GM23338 (cell line): ENCODE results near the gene ABCC1.

Experiments used
- CREB1 ChIP-seq: fragments of 250-450 bp; sonication (Bioruptor Pico); IDR thresholded peaks from 2 replicates; pipeline ENCODE4 v1.5.0; 2020; ENCODE audit warnings: low read depth, mild to moderate bottlenecking, moderate library complexity
- CTCF ChIP-seq, 2 experiments: fragments of 200-600 bp in 1 of 2; sonication (generic) in 1 of 2; conservative IDR thresholded peaks; 2 replicates each; pipeline versions ENCODE4 v1.5.1 to v1.6.1; 2016 to 2017; ENCODE audit warnings: antibody characterized with exemption in 2 of 2, low read depth in 2 of 2, mild to moderate bottlenecking in 2 of 2, moderate library complexity in 1 of 2
- EZH2 ChIP-seq: fragments of 200-600 bp; sonication (generic); IDR thresholded peaks from one replicate; pipeline ENCODE4 v1.8.0; 2017; ENCODE audit warnings: antibody characterized with exemption, mild to moderate bottlenecking, low read depth; ENCODE audit not compliant: unreplicated experiment
- EZH2phosphoT487 ChIP-seq: fragments of 200-600 bp; sonication (generic); IDR thresholded peaks from one replicate; pipeline ENCODE4 v1.8.1; 2018; ENCODE audit warnings: antibody characterized with exemption; ENCODE audit not compliant: unreplicated experiment
- JUNB ChIP-seq: IDR thresholded peaks from one replicate; pipeline ENCODE4 v1.6.1; 2016; ENCODE audit warnings: antibody characterized with exemption; ENCODE audit not compliant: unreplicated experiment
- POLR2AphosphoS5 ChIP-seq: IDR thresholded peaks from 2 replicates; pipeline ENCODE4 v1.6.1; 2016; ENCODE audit warnings: antibody characterized with exemption, low read depth
- REST ChIP-seq: IDR thresholded peaks from one replicate; pipeline ENCODE4 v1.6.1; 2018; ENCODE audit warnings: antibody characterized with exemption; ENCODE audit not compliant: unreplicated experiment

GRCh38 chr16:16113076-16113475, 163.7 kb downstream of the ABCC1 start:
- TF ChIP-seq CTCF (conservative IDR thresholded peaks at IDR 0.05; ENCODE audit: low read depth in 2 of 2) (no peak), REST (no peak), JUNB (no peak), EZH2 (no peak), EZH2phosphoT487 (no peak), CREB1 (CRISPR knock-in tag) (no peak), POLR2AphosphoS5 (no peak)
